Loucy (cell line): ENCODE measurements around the gene COL25A1.

Experiments used
- H2AFZ ChIP-seq: fragments of 200-600 bp; sonication (generic); 2 replicates; pipeline ENCODE4 v1.6.0; 2016; ENCODE audit warnings: antibody characterized with exemption, mild to moderate bottlenecking, low read length, moderate library complexity
- H3F3A ChIP-seq: fragments of 200-600 bp; 2 replicates; pipeline ENCODE4 v1.6.0; 2016; ENCODE audit warnings: antibody characterized with exemption, low read depth, mild to moderate bottlenecking
- H3K27me3 ChIP-seq: fragments of 200-600 bp; sonication (generic); 2 replicates; pipeline ENCODE4 v1.6.1; 2014; ENCODE audit warnings: low read length, mild to moderate bottlenecking; ENCODE audit not compliant: insufficient read depth, poor library complexity, severe bottlenecking
- H3K36me3 ChIP-seq: fragments of 200-600 bp; sonication (generic); 2 replicates; pipeline ENCODE4 v1.6.1; 2016; ENCODE audit warnings: low read length; ENCODE audit not compliant: insufficient read depth
- H3K4me1 ChIP-seq: fragments of 200-600 bp; sonication (generic); 2 replicates; pipeline ENCODE4 v1.5.1; 2014; ENCODE audit warnings: low read length, mild to moderate bottlenecking; ENCODE audit not compliant: insufficient read depth, poor library complexity, severe bottlenecking
- H3K4me2 ChIP-seq: fragments of 200-600 bp; sonication (generic); 2 replicates; pipeline ENCODE4 v1.6.0; 2014; ENCODE audit warnings: antibody characterized with exemption, low read length, low read depth, mild to moderate bottlenecking; ENCODE audit not compliant: poor library complexity, severe bottlenecking
- H3K4me3 ChIP-seq: fragments of 200-600 bp; sonication (generic); 2 replicates; pipeline ENCODE4 v1.5.1; 2014; ENCODE audit warnings: low read length, mild to moderate bottlenecking, mixed read lengths; ENCODE audit not compliant: poor library complexity, severe bottlenecking
- H3K79me2 ChIP-seq: fragments of 200-600 bp; sonication (generic); 2 replicates; pipeline ENCODE4 v1.6.1; 2014; ENCODE audit warnings: low read length; ENCODE audit not compliant: insufficient read depth
- H3K9ac ChIP-seq: fragments of 200-600 bp; sonication (generic); 2 replicates; pipeline ENCODE4 v1.6.0; 2014; ENCODE audit warnings: mild to moderate bottlenecking, low read depth, low read length, moderate library complexity; ENCODE audit not compliant: poor library complexity, severe bottlenecking
- H3K9me2 ChIP-seq: fragments of 200-600 bp; sonication (generic); replicated peaks from 2 replicates; pipeline ENCODE4 v1.6.1; 2016; ENCODE audit warnings: low read depth, low read length, mixed read lengths
- H3K9me3 ChIP-seq: fragments of 200-600 bp; sonication (generic); 2 replicates; pipeline ENCODE4 v1.6.1; 2014; ENCODE audit warnings: mild to moderate bottlenecking, antibody characterized with exemption, low read length, low read depth; ENCODE audit not compliant: insufficient read depth
- H4K20me1 ChIP-seq: fragments of 200-600 bp; sonication (generic); 2 replicates; pipeline ENCODE4 v1.6.0; 2014; ENCODE audit warnings: antibody characterized with exemption, low read length, mild to moderate bottlenecking; ENCODE audit not compliant: insufficient read depth, poor library complexity, severe bottlenecking
- CTCF ChIP-seq: fragments of 200-600 bp; sonication (generic); conservative IDR thresholded peaks from 2 replicates; pipeline ENCODE4 v1.5.1; 2014; ENCODE audit warnings: mild to moderate bottlenecking, antibody characterized with exemption, low read length
- EZH2phosphoT487 ChIP-seq: fragments of 200-600 bp; IDR thresholded peaks from 2 replicates; pipeline ENCODE4 v1.6.1; 2018; ENCODE audit warnings: antibody characterized with exemption, mild to moderate bottlenecking, moderate library complexity, borderline replicate concordance

The COL25A1 gene

GRCh38 chr4:109015413-109015810, 287.0 kb downstream of the COL25A1 start:
- no peak for TF ChIP-seq CTCF
- no peak for TF ChIP-seq EZH2phosphoT487
- Histone ChIP-seq H3K36me3 (no peaks in the 10 kb centered on the region), H3F3A (no peaks in the 10 kb centered on the region), H3K79me2 (no peaks in the 10 kb centered on the region), H3K4me3 (no peak overlapping the region), H3K4me1 (peaks cover 2% of the 10 kb centered on the region), H3K27me3 (no peaks in the 10 kb centered on the region), H4K20me1 (no peaks in the 10 kb centered on the region), H3K9me2 (no peaks in the 10 kb centered on the region), H3K9me3 (peaks cover 9% of the 10 kb centered on the region; the same call in 1 of the 2 replicates), H3K4me2 (no peak overlapping the region), H2AFZ (no peak overlapping the region), H3K9ac (no peak overlapping the region)

GRCh38 chr4:109014593-109015412, 287.7 kb downstream of the COL25A1 start:
- no peaks in the 10 kb centered on the region for H3K9me2 ChIP-seq
- no peak overlapping the region for H3K9ac ChIP-seq
- H3K4me1 ChIP-seq, result peaks cover 8% of the 10 kb centered on the region
- H4K20me1 ChIP-seq, result no peaks in the 10 kb centered on the region
- no peaks in the 10 kb centered on the region for H3K79me2 ChIP-seq
- no peaks in the 10 kb centered on the region for H3K36me3 ChIP-seq
- H2AFZ ChIP-seq, result no peak overlapping the region
- no peaks in the 10 kb centered on the region for H3F3A ChIP-seq
- no peak overlapping the region for H3K4me2 ChIP-seq
- H3K9me3 ChIP-seq, result peaks cover 9% of the 10 kb centered on the region; the same call in 1 of the 2 replicates
- H3K27me3 ChIP-seq, result no peaks in the 10 kb centered on the region
- no peak overlapping the region for H3K4me3 ChIP-seq
- TF ChIP-seq EZH2phosphoT487 (no peak), CTCF (no peak)

- TF ChIP-seq EZH2phosphoT487 (no peak), CTCF (no peak)
- Histone ChIP-seq H4K20me1 (no peaks in the 10 kb centered on the region), H2AFZ (no peak overlapping the region)
Observed at GRCh38 chr4:109012286-109012880, 290.1 kb downstream of the COL25A1 start.

More at GRCh38 chr4:109012286-109012880, 290.1 kb downstream of the COL25A1 start:
- peaks cover 9% of the 10 kb centered on the region; the same call in 1 of the 2 replicates for H3K9me3 ChIP-seq
- H3K79me2 ChIP-seq, result no peaks in the 10 kb centered on the region
- peaks cover 10% of the 10 kb centered on the region for H3K4me1 ChIP-seq
- no peaks in the 10 kb centered on the region for H3K27me3 ChIP-seq
- H3F3A ChIP-seq, result no peaks in the 10 kb centered on the region
- H3K4me2 ChIP-seq, result no peak overlapping the region
- no peaks in the 10 kb centered on the region for H3K9me2 ChIP-seq
- no peaks in the 10 kb centered on the region for H3K36me3 ChIP-seq
- H3K9ac ChIP-seq, result no peak overlapping the region
- no peak overlapping the region for H3K4me3 ChIP-seq
